Esophagus muscularis mucosa (tissue), 4 donors: ENCODE measurements around the gene CBFA2T3.

Experiments
- EP300 ChIP-seq: sonication (generic); formaldehyde crosslinking; IDR thresholded peaks from one replicate; pipeline ENCODE4 v1.6.1; 2017; ENCODE audit warnings: antibody characterized with exemption
- POLR2AphosphoS5 ChIP-seq, 2 donors: sonication (generic); formaldehyde crosslinking; IDR thresholded peaks; one replicate each; pipeline ENCODE4 v1.6.1; 2017; ENCODE audit warnings: antibody characterized with exemption in 2 of 2
- TF ChIP-seq, protein P1 (sequence below), 3 experiments: fragments of 200-600 bp in 2 of 3; fragments of 450-650 bp in 1 of 3; sonication (generic) in 2 of 3; IDR thresholded peaks; one replicate each; pipeline ENCODE4 v1.5.1; 2017 to 2019; ENCODE audit warnings: antibody characterized with exemption in 3 of 3, mild to moderate bottlenecking in 2 of 3, moderate library complexity in 1 of 3

DNA sequence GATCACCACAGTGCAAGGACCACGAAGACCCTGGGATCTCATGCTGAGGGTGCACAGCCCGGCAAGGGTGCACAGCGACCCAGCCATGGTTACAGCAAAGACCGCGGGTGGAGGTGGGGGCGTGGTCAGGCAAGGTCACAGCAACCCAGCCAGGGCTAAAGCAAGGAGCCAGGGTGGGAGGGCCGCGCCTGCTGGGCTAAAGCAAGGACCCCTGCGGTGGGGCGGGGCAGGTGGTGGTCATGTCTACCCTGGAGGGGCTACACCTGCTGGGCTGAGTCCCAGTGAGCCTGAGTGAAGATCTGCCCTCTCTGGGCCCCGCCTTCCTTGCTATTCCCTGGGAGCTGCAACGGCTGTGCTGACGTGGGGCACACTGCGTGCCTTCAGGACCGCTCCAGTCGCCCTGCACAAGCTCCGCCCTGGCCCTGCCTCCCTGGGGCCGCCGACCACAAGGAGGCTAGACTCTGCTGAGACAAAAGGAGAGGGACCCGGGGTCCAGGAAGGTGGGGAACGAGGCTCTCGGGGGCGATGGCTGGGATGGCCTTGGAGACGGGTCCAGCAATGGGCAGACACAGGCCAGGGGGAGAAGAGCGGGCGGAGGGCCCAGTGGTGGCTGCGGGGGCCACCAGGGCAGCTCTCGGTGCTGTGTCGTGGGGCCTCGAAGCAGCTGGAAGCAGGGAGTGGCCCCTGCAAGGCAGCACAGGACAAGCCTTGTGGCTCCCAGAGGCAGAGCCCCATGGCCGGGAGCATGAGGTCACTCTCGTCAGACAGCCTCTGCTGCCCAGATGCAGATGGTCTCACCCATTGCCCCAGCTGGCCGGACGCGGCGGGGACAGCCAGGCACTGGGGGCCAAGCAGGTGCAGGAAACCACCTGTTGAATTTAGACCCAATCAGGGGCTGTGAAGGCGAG lies 52.8 kb downstream of the CBFA2T3 start:
- TF ChIP-seq, protein P1, sequence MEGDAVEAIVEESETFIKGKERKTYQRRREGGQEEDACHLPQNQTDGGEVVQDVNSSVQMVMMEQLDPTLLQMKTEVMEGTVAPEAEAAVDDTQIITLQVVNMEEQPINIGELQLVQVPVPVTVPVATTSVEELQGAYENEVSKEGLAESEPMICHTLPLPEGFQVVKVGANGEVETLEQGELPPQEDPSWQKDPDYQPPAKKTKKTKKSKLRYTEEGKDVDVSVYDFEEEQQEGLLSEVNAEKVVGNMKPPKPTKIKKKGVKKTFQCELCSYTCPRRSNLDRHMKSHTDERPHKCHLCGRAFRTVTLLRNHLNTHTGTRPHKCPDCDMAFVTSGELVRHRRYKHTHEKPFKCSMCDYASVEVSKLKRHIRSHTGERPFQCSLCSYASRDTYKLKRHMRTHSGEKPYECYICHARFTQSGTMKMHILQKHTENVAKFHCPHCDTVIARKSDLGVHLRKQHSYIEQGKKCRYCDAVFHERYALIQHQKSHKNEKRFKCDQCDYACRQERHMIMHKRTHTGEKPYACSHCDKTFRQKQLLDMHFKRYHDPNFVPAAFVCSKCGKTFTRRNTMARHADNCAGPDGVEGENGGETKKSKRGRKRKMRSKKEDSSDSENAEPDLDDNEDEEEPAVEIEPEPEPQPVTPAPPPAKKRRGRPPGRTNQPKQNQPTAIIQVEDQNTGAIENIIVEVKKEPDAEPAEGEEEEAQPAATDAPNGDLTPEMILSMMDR (IDR thresholded peaks at IDR 0.05) = no peak
- no peak for TF ChIP-seq EP300
- no peak for TF ChIP-seq POLR2AphosphoS5 (IDR thresholded peaks at IDR 0.05)
